K562 (cell line): ENCODE data around the gene SV2C. TPM values are rescaled to one million over a fixed set of nuclear protein-coding genes. Genes with fewer than 3 reads are reported as not detected.

Experiments used
- ATAC-seq: fragments of 200-7000 bp; cut with Tn5 transposase; 3 replicates; pipeline ENCODE4 v1.9.1; 2020; ENCODE audit warnings: moderate library complexity
- BruUV-seq: library from RNA; stranded (reverse); fragments of 400-500 nt; replicated peaks from 2 replicates; lab custom pipeline; 2021; lab: Mats Ljungman, UMichigan
- CTCF ChIA-PET: fragments of 300-600 bp; formaldehyde crosslinking; extraction: SDS; loops from one replicate; lab custom pipeline; 2021; ENCODE audit warnings: low intra/inter-chr PET ratio; lab: Yijun Ruan, JAX
- POLR2A ChIA-PET: fragments of 300-600, 350-650 bp; sonication (Branson Sonifier 250); formaldehyde crosslinking; extraction: SDS; loops from one replicate; lab custom pipeline; 2021; ENCODE audit warnings: antibody characterized with exemption, inconsistent platforms; lab: Yijun Ruan, JAX
- DNase-seq, 4 experiments: peaks; one replicate each; pipeline versions ENCODE4 v3.0.0 to v3.0.0-alpha.2; 2011 to 2018; ENCODE audit warnings: low spot score in 3 of 4, mixed read lengths in 3 of 4; ENCODE audit errors: extremely low read depth in 1 of 4
- FAIRE-seq: peaks from 2 replicates; lab custom pipeline; 2011; peaks lifted over from hg19 to GRCh38; lab: Jason Lieb, UNC
- H2AFZ ChIP-seq: 2 replicates; pipeline ENCODE4 v1.6.0; 2011; ENCODE audit warnings: low read depth, low read length, control low read depth, inconsistent platforms
- H3K27ac ChIP-seq: fragments of 200-600 bp; 3 replicates; pipeline ENCODE4 v1.8.0; 2011; ENCODE audit warnings: low read depth, mild to moderate bottlenecking, control low read depth, inconsistent platforms, low read length, moderate library complexity, mixed read lengths; ENCODE audit errors: extremely low read depth
- H3K27me3 ChIP-seq, 2 experiments: fragments of 300-600 bp in 1 of 2; 2 replicates in 1 of 2; 3 replicates in 1 of 2; pipeline versions ENCODE4 v1.6.0 to v1.8.0; 2011; ENCODE audit warnings: inconsistent platforms in 2 of 2, low read length in 2 of 2, mild to moderate bottlenecking in 1 of 2, mixed read lengths in 1 of 2, moderate library complexity in 1 of 2; ENCODE audit not compliant: control insufficient read depth in 2 of 2, insufficient read depth in 2 of 2
- H3K36me3 ChIP-seq: fragments of 300-600 bp; 3 replicates; pipeline ENCODE4 v1.8.0; 2011; ENCODE audit warnings: mild to moderate bottlenecking, low read length, inconsistent platforms; ENCODE audit not compliant: control insufficient read depth, insufficient read depth
- H3K4me1 ChIP-seq, 2 experiments: fragments of 200-600 bp in 1 of 2; replicated peaks in 1 of 2; 2 replicates in 1 of 2; 3 replicates in 1 of 2; pipeline versions ENCODE4 v1.5.1 to v1.8.0; 2011; ENCODE audit warnings: inconsistent platforms in 2 of 2, low read length in 2 of 2, mild to moderate bottlenecking in 1 of 2, mixed read lengths in 1 of 2, moderate library complexity in 1 of 2; ENCODE audit not compliant: control insufficient read depth in 2 of 2, insufficient read depth in 2 of 2
- H3K4me2 ChIP-seq: 2 replicates; pipeline ENCODE4 v1.6.1; 2011; ENCODE audit warnings: low read length, control low read depth, inconsistent platforms, mixed read lengths; ENCODE audit not compliant: insufficient read depth
- H3K4me3 ChIP-seq: fragments of 200-600 bp; sonication (generic), shearing (Covaris generic); 2 replicates; pipeline ENCODE4 v1.5.1; 2016; ENCODE audit warnings: control low read depth, inconsistent platforms
- H3K79me2 ChIP-seq: fragments of 200-600 bp; 3 replicates; pipeline ENCODE4 v1.8.0; 2011; ENCODE audit warnings: low read length, inconsistent platforms; ENCODE audit not compliant: control insufficient read depth, insufficient read depth
- H3K9ac ChIP-seq, 2 experiments: 2 replicates each; pipeline versions ENCODE4 v1.6.0 to v1.6.1; 2011; ENCODE audit warnings: low read depth in 2 of 2, low read length in 2 of 2, control low read depth in 1 of 2, inconsistent platforms in 1 of 2, mild to moderate bottlenecking in 1 of 2, mixed read lengths in 1 of 2; ENCODE audit not compliant: insufficient read depth in 1 of 2
- H3K9me1 ChIP-seq: one replicate; pipeline ENCODE4 v1.6.0; 2011; ENCODE audit warnings: inconsistent platforms, mild to moderate bottlenecking, low read length, moderate library complexity; ENCODE audit not compliant: control insufficient read depth, insufficient read depth
- H3K9me3 ChIP-seq: replicated peaks from 2 replicates; pipeline ENCODE4 v1.5.1; 2011; ENCODE audit warnings: low read depth, low read length, inconsistent platforms; ENCODE audit not compliant: control insufficient read depth, insufficient read depth
- H4K20me1 ChIP-seq: replicated peaks from 2 replicates; pipeline ENCODE4 v1.6.1; 2011; ENCODE audit warnings: low read length, inconsistent platforms, mixed read lengths; ENCODE audit not compliant: control insufficient read depth, insufficient read depth
- BACH1 ChIP-seq: fragments of 200-800 bp; sonication (Bioruptor generic); IDR thresholded peaks from 2 replicates; pipeline ENCODE4 v1.6.1; 2016; ENCODE audit warnings: missing genetic modification characterization, missing compliant biosample characterization
- CXXC5 ChIP-seq: fragments of 250-450 bp; sonication (Bioruptor Pico); IDR thresholded peaks from 2 replicates; pipeline ENCODE4 v1.8.0; 2022; ENCODE audit warnings: inconsistent platforms, mild to moderate bottlenecking, moderate library complexity
- FOXJ2 ChIP-seq: fragments of 200-800 bp; sonication (Bioruptor generic); IDR thresholded peaks from 2 replicates; pipeline ENCODE4 v1.6.1; 2016; ENCODE audit warnings: missing genetic modification characterization, missing compliant biosample characterization
- HNRNPLL ChIP-seq: fragments of 200-400 bp; formaldehyde crosslinking; IDR thresholded peaks from 2 replicates; pipeline ENCODE4 v1.6.1; 2017; ENCODE audit warnings: low read length, low read depth, mild to moderate bottlenecking; ENCODE audit not compliant: poor library complexity, severe bottlenecking
- MAFF ChIP-seq: IDR thresholded peaks from 2 replicates; pipeline ENCODE4 v1.6.1; 2012; ENCODE audit warnings: low read length, improper control_type of control experiment
- MIER1 ChIP-seq: fragments of 450-650 bp; IDR thresholded peaks from 2 replicates; pipeline ENCODE4 v1.6.1; 2016; ENCODE audit warnings: antibody characterized with exemption, mild to moderate bottlenecking, low read depth
- NCOA4 ChIP-seq: fragments of 450-650 bp; IDR thresholded peaks from 2 replicates; pipeline ENCODE4 v1.6.1; 2018; ENCODE audit warnings: mild to moderate bottlenecking; ENCODE audit not compliant: partially characterized antibody
- NFE2L1 ChIP-seq: fragments of 450-650 bp; IDR thresholded peaks from 2 replicates; pipeline ENCODE4 v1.6.1; 2016; ENCODE audit warnings: missing genetic modification characterization, low read depth, mild to moderate bottlenecking, missing compliant biosample characterization, moderate library complexity, borderline replicate concordance
- NR0B1 ChIP-seq: fragments of 450-650 bp; IDR thresholded peaks from one replicate; pipeline ENCODE4 v1.6.1; 2018; ENCODE audit warnings: mild to moderate bottlenecking, moderate library complexity; ENCODE audit not compliant: partially characterized antibody
- PML ChIP-seq: IDR thresholded peaks from 2 replicates; pipeline ENCODE4 v1.6.1; 2012; ENCODE audit warnings: low read length, inconsistent platforms
- SMARCE1 ChIP-seq: fragments of 450-650 bp; IDR thresholded peaks from 2 replicates; pipeline ENCODE4 v1.7.1; 2016; ENCODE audit warnings: mild to moderate bottlenecking
- TAL1 ChIP-seq: fragments of 450-650 bp; IDR thresholded peaks from 2 replicates; pipeline ENCODE4 v1.6.1; 2016; ENCODE audit warnings: mild to moderate bottlenecking
- TCF3 ChIP-seq: sonication (generic); formaldehyde crosslinking; IDR thresholded peaks from 2 replicates; pipeline ENCODE4 v1.4.0; 2020; ENCODE audit warnings: mild to moderate bottlenecking, missing genetic modification reagents
- WHSC1 ChIP-seq: IDR thresholded peaks from one replicate; pipeline ENCODE4 v1.6.1; 2012; ENCODE audit warnings: low read length, control low read depth, inconsistent platforms
- ZNF124 ChIP-seq: sonication (generic); formaldehyde crosslinking; IDR thresholded peaks from 2 replicates; pipeline ENCODE4 v1.8.1; 2022; ENCODE audit warnings: missing genetic modification reagents
- ZNF143 ChIP-seq: sonication (generic); formaldehyde crosslinking; IDR thresholded peaks from 2 replicates; pipeline ENCODE4 v1.9.0; 2022; ENCODE audit warnings: mild to moderate bottlenecking, missing genetic modification reagents
- ZNF384 ChIP-seq: IDR thresholded peaks from 2 replicates; pipeline ENCODE4 v1.6.1; 2012; ENCODE audit warnings: low read depth, low read length, improper control_type of control experiment
- ZNF445 ChIP-seq: fragments of 250-450 bp; sonication (Bioruptor Pico); IDR thresholded peaks from 2 replicates; pipeline ENCODE4 v1.4.0; 2020; ENCODE audit warnings: low read depth, mild to moderate bottlenecking, moderate library complexity
- ZNF764 ChIP-seq: fragments of 250-450 bp; sonication (Bioruptor Pico); IDR thresholded peaks from 2 replicates; pipeline ENCODE4 v1.4.0; 2020; ENCODE audit warnings: low read depth, mild to moderate bottlenecking, moderate library complexity
- in situ Hi-C: fragments of 300-500 bp; cut with MboI; formaldehyde crosslinking; loops from 4 replicates; pipeline ENCODE4 v1.15.0; 2018; ENCODE audit warnings: inconsistent platforms, mixed read lengths
- intact Hi-C: fragments of 100-400 bp; cut with micrococcal nuclease; formaldehyde crosslinking; loops from 2 replicates; pipeline ENCODE4 v1.14.2; 2022
- polyA plus RNA-seq, 8 experiments: library from polyadenylated mRNA; depleted of rRNA in 4 of 8; stranded (reverse) in 5 of 8; unstranded in 3 of 8; fragments of >200 nt; fragmentation: Nextera tagmentation in 2 of 8; fragmentation: Illumina TruSeq in 1 of 8; extraction: Ambion mirVana in 2 of 8; extraction: Trizol in 1 of 8; gene quantifications; 2 replicates each; pipeline versions ENCODE4 v1.2.1 to v1.2.3, GENCODE V29; 2011 to 2014; ENCODE audit warnings: inconsistent platforms in 1 of 8, missing spikeins in 1 of 8
- total RNA-seq, 7 experiments: library from RNA; depleted of rRNA in 6 of 7; stranded (reverse); fragments of >200 nt in 6 of 7; fragmentation: Illumina TruSeq in 2 of 7; extraction: Trizol in 2 of 7; gene quantifications; 2 replicates each; pipeline versions ENCODE4 v1.2.1 to v1.2.3, GENCODE V29; 2011 to 2021; ENCODE audit warnings: low replicate concordance in 1 of 7
- TF ChIP-seq, protein P1 (sequence below): sonication (generic); formaldehyde crosslinking; IDR thresholded peaks from 2 replicates; pipeline ENCODE4 v1.8.0; 2023; ENCODE audit warnings: mild to moderate bottlenecking, missing genetic modification reagents

The SV2C gene
- total and polyA plus RNA-seq, 9 of the 15 experiments (the other 6 are each of a cell fraction or from before 2014, with no cell fraction given) = 0.05 TPM; not detected in 8

GRCh38 chr5:76269932-76270610 lies 186.9 kb downstream of the SV2C start (continued):
- no peak for TF ChIP-seq PML
- no peak for TF ChIP-seq ZNF384
- no peak for TF ChIP-seq ZNF143 (CRISPR knock-in tag)
- no peak for TF ChIP-seq CXXC5
- no peak for TF ChIP-seq ZNF445 (CRISPR knock-in tag)
- TF ChIP-seq TAL1 = no peak
- TF ChIP-seq, all 486 proteins: peak for 0

DNA sequence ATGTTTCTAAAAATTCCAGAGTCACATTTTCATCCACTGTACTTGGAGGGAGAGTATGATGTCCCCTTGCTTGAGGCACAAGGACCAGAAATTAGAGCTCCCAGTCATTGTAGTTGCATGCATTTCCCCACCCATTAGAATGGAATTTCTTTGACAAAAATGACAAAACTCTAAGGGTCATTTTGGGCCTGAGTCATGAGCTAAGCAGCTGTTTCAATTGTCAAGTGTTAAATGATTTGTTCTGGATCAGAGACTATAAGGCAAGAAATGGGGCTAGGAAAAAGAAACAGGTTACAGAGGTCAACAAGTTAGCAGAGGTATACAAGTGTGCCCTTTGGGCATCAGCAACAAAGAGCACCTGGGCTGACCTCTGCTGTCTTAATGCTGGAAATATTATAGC lies 188.7 kb downstream of the SV2C start:
- no peaks in the 10 kb centered on the region for H3K9me1 ChIP-seq
- DNase-seq (no peak), ATAC-seq (no peak), FAIRE-seq (no peak)
- no peaks in the 10 kb centered on the region for H3K9me3 ChIP-seq
- in situ Hi-C loops = no loop called here
- H3K9ac ChIP-seq = no peak overlapping the region
- H3K79me2 ChIP-seq = no peaks in the 10 kb centered on the region
- ChIA-PET POLR2A (interaction anchor here (1.0 kb wide), 1 partner anchor 337 kb away, joined by 5 read pairs; no protein-coding TSS in a partner anchor), CTCF (no interaction called here)
- intact Hi-C loops = no loop called here
- no TSS peak for BruUV-seq
- H3K27me3 ChIP-seq = peaks cover 21 to 26% of the 10 kb centered on the region in 2 experiments
- no peak overlapping the region for H3K4me2 ChIP-seq
- no peaks in the 10 kb centered on the region for H3K36me3 ChIP-seq
- no peak overlapping the region for H3K4me3 ChIP-seq
- no peak overlapping the region for H2AFZ ChIP-seq
- H3K27ac ChIP-seq = no peak overlapping the region
- no peaks in the 10 kb centered on the region for H4K20me1 ChIP-seq
- no peaks in the 10 kb centered on the region; a peak in 1 of 5 replicates for H3K4me1 ChIP-seq
- no peak for TF ChIP-seq FOXJ2 (tag)
- no peak for TF ChIP-seq BACH1
- TF ChIP-seq MIER1 = no peak
- no peak for TF ChIP-seq ZNF764 (CRISPR knock-in tag)
- TF ChIP-seq WHSC1 = no peak
- no peak for TF ChIP-seq HNRNPLL
- no peak for TF ChIP-seq ZNF124 (CRISPR knock-in tag)
- no peak for TF ChIP-seq NR0B1
- no peak for TF ChIP-seq SMARCE1
- TF ChIP-seq TCF3 = no peak
- TF ChIP-seq MAFF = no peak
- TF ChIP-seq NFE2L1 (tag) = no peak
- TF ChIP-seq, protein P1, sequence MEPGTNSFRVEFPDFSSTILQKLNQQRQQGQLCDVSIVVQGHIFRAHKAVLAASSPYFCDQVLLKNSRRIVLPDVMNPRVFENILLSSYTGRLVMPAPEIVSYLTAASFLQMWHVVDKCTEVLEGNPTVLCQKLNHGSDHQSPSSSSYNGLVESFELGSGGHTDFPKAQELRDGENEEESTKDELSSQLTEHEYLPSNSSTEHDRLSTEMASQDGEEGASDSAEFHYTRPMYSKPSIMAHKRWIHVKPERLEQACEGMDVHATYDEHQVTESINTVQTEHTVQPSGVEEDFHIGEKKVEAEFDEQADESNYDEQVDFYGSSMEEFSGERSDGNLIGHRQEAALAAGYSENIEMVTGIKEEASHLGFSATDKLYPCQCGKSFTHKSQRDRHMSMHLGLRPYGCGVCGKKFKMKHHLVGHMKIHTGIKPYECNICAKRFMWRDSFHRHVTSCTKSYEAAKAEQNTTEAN (CRISPR knock-in tag) = no peak
- TF ChIP-seq NCOA4 = no peak
